ENCODE results near the gene GAL3ST3. TPM values are rescaled to one million over a fixed set of nuclear protein-coding genes. Genes with fewer than 3 reads are reported as not detected.

The GAL3ST3 gene
- total RNA-seq, 1 donor from 2014 or later: not detected

DNA sequence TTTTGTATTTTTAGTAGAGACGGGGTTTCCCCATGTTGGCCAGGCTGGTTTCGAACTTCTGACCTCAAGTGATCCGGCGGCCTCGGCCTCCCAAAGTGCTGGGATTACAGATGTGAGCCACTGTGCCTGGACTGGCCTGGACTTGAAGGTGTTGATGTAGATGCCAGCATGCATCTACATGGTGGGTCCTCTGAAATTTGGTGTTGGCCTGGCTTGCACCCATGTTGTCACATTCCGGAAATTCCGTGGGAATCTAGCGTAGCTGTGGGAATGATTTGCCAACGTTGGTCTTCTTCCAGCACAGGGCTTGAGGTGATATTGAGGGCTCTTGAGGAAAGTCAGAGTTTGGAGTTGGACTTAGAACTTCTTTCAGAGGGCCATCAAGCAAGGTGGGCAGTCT lies 27.6 kb upstream of the GAL3ST3 start:
- Histone ChIP-seq H3K4me3 (ENCODE audit: low read depth, low read length) (no peak overlapping the region), H3K27me3 (ENCODE audit: control insufficient read depth, insufficient read depth, low read length) (no peaks in the 10 kb centered on the region), H3K36me3 (ENCODE audit: control insufficient read depth, insufficient read depth, low read length) (no peaks in the 10 kb centered on the region)
- TF ChIP-seq, protein P1, sequence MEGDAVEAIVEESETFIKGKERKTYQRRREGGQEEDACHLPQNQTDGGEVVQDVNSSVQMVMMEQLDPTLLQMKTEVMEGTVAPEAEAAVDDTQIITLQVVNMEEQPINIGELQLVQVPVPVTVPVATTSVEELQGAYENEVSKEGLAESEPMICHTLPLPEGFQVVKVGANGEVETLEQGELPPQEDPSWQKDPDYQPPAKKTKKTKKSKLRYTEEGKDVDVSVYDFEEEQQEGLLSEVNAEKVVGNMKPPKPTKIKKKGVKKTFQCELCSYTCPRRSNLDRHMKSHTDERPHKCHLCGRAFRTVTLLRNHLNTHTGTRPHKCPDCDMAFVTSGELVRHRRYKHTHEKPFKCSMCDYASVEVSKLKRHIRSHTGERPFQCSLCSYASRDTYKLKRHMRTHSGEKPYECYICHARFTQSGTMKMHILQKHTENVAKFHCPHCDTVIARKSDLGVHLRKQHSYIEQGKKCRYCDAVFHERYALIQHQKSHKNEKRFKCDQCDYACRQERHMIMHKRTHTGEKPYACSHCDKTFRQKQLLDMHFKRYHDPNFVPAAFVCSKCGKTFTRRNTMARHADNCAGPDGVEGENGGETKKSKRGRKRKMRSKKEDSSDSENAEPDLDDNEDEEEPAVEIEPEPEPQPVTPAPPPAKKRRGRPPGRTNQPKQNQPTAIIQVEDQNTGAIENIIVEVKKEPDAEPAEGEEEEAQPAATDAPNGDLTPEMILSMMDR (IDR thresholded peaks at IDR 0.05; ENCODE audit: insufficient read depth, low read length, severe bottlenecking): no peak
- FAIRE-seq (no peak), DNase-seq (ENCODE audit: low read depth) (no peak)

- DNase-seq (ENCODE audit: low read depth): no peak
- no peak overlapping the region for H3K4me3 ChIP-seq (ENCODE audit: low read depth, low read length)
- no peak for FAIRE-seq
- TF ChIP-seq, protein P1 (IDR thresholded peaks at IDR 0.05; ENCODE audit: insufficient read depth, low read length, severe bottlenecking): no peak
- H3K27me3 ChIP-seq (ENCODE audit: control insufficient read depth, insufficient read depth, low read length): no peaks in the 10 kb centered on the region
- H3K36me3 ChIP-seq (ENCODE audit: control insufficient read depth, insufficient read depth, low read length): no peaks in the 10 kb centered on the region
These were observed 26.3 kb upstream of the GAL3ST3 start for GRCh38 chr11:66075273-66075672.

DNA sequence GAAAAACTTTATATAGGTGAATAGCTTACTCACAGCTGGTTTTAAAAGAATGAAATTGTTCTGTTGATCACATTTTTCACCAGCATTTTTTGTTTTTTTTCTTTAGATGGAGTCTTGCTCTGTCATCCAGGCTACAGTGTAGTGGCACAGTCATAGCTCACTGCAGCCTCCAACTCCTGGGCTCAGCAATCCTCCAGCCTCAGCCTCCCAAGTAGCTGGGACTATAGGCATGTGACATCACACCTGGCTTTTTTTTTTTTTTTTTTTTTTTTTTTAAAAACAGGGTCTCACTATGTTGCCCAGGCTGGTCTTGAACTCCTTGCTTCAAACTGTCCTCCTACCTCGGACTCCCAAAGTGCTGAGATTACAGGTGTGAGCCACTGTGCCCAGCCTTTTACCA lies 24.7 kb upstream of the GAL3ST3 start:
- H3K36me3 ChIP-seq (ENCODE audit: control insufficient read depth, insufficient read depth, low read length): no peaks in the 10 kb centered on the region
- no peak overlapping the region for H3K4me3 ChIP-seq (ENCODE audit: low read depth, low read length)
- no peaks in the 10 kb centered on the region for H3K27me3 ChIP-seq (ENCODE audit: control insufficient read depth, insufficient read depth, low read length)
- TF ChIP-seq, protein P1 (IDR thresholded peaks at IDR 0.05; ENCODE audit: insufficient read depth, low read length, severe bottlenecking): no peak
- no peak for FAIRE-seq
- DNase-seq (ENCODE audit: low read depth): no peak

DNA sequence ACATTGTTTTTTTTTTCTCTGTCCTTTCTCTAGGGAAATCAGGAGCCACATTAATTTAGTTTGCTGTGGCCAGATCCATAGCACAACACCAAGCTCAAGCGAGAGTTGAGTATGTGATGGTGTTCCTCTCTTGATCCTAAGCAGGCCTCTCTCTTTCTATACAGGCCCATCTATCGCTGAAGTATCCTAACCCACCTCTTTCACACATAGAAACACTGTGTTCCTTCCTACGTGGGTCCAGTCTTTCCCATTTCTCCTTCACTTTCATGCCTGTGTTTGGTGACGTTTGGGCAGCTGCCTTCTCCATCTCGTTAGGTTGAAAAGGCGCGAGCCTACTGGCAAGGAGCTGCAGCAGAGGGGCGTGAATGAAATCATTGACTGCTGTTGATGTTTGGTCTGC lies 23.6 kb upstream of the GAL3ST3 start:
- Histone ChIP-seq H3K27me3 (ENCODE audit: control insufficient read depth, insufficient read depth, low read length) (no peaks in the 10 kb centered on the region), H3K4me3 (ENCODE audit: low read depth, low read length) (no peak overlapping the region), H3K36me3 (ENCODE audit: control insufficient read depth, insufficient read depth, low read length) (peaks cover 5% of the 10 kb centered on the region)
- DNase-seq (ENCODE audit: low read depth) (no peak), FAIRE-seq (no peak)
- TF ChIP-seq, protein P1 (IDR thresholded peaks at IDR 0.05; ENCODE audit: insufficient read depth, low read length, severe bottlenecking): no peak

DNA sequence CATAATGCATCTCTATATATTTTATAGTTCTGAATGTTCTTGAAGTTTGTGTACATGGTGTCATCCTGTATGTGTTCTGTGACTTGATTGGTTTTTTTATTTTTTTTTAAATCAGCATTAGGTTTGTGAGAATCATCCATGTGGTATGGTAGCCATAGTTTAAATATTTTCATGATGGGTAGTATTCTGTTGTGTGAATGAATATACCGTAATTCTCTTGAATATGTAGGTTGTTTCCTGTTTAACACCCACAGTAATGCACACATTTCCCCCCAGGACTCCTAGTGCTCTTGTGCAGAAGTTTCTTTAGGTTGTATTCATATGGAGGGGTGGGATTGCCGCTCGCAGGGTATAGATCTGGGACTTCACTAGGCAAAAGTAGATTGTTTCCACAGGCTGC lies 23.1 kb upstream of the GAL3ST3 start:
- TF ChIP-seq, protein P1 (IDR thresholded peaks at IDR 0.05; ENCODE audit: insufficient read depth, low read length, severe bottlenecking): no peak
- DNase-seq (ENCODE audit: low read depth): no peak

DNA sequence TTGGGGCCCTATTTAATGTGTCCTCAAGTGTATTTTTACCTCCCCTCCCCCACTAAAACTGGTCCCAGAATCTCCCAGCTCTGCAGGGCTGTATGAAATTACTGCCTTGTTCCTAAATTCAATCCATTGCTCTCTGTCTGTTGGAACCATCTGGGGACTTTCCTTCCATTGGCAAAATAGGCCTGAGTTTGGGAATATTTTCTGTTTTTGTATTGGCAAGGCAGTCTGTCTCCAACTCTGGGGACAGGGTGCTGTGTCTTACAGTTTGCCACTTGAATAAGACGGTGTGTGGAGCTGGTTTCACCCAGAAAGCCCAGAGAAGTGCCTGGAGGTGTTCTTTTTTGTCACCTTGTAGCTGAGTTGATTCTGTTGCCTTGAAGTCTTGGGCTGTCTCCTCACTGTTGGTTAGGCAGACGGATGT lies 22.4 kb upstream of the GAL3ST3 start:
- Histone ChIP-seq H3K27me3 (ENCODE audit: control insufficient read depth, insufficient read depth, low read length) (no peaks in the 10 kb centered on the region), H3K4me3 (ENCODE audit: low read depth, low read length) (peak overlapping the region; percentile 67), H3K36me3 (ENCODE audit: control insufficient read depth, insufficient read depth, low read length) (peaks cover 7% of the 10 kb centered on the region)
- TF ChIP-seq, protein P1 (IDR thresholded peaks at IDR 0.05; ENCODE audit: insufficient read depth, low read length, severe bottlenecking): no peak
- DNase-seq (ENCODE audit: low read depth) (no peak), FAIRE-seq (no peak)

More for the DNA sequence above, 23.1 kb upstream of the GAL3ST3 start:
- Histone ChIP-seq H3K36me3 (ENCODE audit: control insufficient read depth, insufficient read depth, low read length) (peaks cover 5% of the 10 kb centered on the region), H3K4me3 (ENCODE audit: low read depth, low read length) (no peak overlapping the region), H3K27me3 (ENCODE audit: control insufficient read depth, insufficient read depth, low read length) (no peaks in the 10 kb centered on the region)
- no peak for FAIRE-seq
